DMS 273 treated with DMSO at 0.1 percent for 48 hours (cell line): ENCODE results near the gene KCTD13.
"Not testable (repeated sequence)": the region's sequence is repeated elsewhere in the genome, so short reads cannot be mapped to it uniquely, and the experiment has no call there.

Experiments used
- DNase-seq: peaks from one replicate; lab custom pipeline; 2025; lab: John Stamatoyannopoulos, UW

The KCTD13 gene

DNA sequence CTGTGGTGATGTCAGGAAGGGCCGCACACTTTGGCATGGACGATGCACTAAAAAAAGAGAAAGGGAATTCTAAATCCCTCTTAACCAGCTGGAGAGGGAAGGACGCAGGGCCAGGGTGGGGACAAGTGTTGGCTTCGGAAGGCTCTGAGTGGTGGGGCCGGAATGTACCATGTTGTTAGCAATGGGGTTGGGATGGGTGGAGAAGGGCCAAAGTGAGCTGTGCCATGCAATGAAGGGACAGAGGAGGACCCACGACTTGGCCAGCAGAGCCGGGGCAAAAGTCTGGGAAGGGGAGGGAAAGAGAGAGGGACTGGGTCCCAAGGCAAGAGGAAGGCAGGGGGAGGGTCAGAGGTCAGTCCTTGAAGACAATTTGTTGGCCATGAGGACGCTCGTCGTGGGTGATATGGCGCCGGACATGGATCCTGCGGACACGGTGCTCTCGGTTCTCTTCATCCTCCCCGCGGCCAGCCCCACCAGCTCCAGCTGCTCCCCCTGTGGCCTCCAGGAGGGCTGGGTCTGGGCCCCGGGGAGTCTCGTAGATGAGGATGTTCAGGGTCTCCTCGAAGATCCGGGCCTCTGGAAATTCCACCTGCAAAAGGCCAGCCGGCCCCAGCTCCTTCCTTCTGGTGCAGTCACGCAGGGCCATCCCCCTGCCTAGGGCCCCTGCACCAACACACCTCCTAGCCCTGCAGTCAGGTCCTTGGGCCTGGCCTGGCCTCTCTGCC lies 19.3 kb downstream of the KCTD13 start:
- no peak for DNase-seq

- no peak for DNase-seq
Measured at GRCh38 chr16:29905668-29906067, 20.4 kb downstream of the KCTD13 start.

GRCh38 chr16:29904947-29905346 lies 21.1 kb downstream of the KCTD13 start:
- no peak for DNase-seq

GRCh38 chr16:29903590-29903989 lies 22.4 kb downstream of the KCTD13 start:
- DNase-seq: no peak

GRCh38 chr16:29901607-29901945 lies 24.4 kb downstream of the KCTD13 start:
- no peak for DNase-seq

GRCh38 chr16:29900888-29901606 lies 25.0 kb downstream of the KCTD13 start:
- DNase-seq: no peak

GRCh38 chr16:29900102-29900887 lies 25.7 kb downstream of the KCTD13 start, which contains the start of gene ASPHD1:
ASPHD1 (plus strand) TSS chr16:29900488; CDS start chr16:29900972, 484 bp downstream.
- DNase-seq: no peak

DNA sequence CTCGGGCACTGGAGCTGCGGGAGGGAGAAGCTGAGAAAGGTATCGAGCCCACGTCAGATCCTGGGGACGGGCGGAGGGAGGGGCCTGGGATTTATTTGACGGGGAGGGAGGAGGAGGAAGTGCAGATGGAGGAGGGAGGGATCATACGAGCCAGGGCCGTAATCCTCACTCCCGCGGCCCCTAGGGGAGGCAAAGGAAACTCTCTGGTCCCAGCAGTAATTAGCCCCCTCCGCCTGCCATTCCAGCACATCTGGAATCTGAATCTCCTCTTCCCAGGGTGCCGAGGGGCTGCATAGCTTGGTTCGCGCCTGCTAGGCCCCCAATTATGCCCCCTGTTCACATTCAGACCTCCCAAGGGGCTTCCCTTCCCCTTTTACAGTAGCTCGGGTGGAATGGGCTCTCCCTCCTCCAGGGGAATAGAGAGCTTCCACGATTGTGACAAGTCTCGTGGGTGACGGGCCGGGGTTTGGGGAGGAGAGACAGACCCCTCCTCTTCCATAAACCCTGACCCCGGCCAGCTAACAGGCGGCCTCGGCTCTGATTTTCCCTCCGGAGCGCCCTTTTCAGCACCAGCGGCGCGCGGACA lies 26.4 kb downstream of the KCTD13 start, which contains the start of gene SEZ6L2:
TSS of gene SEZ6L2 (minus strand) at position 35 of the 586 bp plus-strand sequence. CDS start 531 bp downstream, outside the sequence.
- DNase-seq: peak; percentile 93

DNA sequence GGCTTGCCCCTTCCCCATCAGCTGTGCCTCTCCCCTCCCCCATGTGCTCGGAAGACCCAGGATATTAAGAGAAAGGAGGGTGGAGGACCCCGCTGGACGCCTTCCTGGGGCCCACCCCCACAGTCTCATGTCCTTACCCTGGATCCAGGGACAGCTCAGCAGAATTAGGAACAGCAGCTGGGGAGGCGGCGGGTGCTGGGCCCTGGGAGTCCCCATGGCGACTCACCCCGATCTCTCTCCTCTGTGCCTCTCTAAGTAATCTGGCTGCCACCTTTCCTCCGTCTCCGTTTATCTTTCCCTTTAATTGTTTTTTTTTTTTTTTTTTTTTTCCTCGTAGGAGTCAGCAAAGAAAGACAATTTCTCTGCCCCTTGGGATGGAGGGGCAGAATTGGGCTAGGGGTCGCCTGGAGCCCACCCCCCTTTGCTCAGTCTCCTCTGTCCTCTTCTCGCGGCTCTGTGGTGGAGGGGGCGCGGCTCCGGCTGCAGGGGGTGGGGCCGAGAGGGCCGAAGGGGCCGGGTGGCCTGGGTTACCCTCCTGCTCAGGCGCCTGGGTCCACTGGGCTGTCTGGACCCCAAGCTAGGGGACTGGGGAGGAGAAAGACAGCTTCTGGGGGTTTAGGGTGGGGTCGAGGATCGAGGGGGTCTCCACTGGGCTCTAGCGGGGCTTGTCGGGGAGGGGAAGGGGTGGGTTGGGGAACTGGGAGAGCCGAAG lies 27.1 kb downstream of the KCTD13 start:
- no peak for DNase-seq

DNA sequence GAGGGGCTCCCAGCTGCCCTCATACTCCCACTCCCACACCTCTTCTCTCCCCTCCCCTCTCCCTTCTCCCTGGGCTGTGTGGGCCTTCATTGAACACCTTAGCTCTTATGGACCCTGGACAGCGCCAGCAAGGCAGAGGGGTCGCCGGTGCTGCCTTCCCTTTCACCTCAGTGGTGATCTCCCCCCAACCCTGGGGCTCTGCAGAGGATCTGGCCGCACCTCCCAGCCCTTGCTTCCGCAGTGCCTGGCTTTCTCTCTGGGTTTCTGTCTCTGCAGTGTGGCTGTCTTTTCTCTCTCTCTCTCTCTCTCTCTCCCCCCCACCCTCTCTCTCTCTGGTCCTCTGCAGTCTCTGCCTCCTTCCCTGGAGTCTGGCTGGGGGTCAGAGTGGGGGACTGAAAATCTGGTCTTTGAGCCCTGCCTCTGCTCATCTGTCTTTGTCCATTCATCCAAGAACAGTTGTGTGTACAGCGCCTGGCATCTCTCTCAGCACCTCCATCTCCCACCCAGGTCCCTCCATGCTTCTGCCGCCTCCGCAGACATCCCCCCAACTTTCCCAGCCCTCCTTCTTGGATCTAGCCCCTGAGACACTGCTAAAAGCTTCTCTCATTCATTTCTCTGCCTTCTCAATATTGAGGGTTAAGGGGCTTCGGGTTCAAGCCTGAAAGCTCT lies 27.8 kb downstream of the KCTD13 start:
- DNase-seq: no peak

- no peak for DNase-seq
Measured at GRCh38 chr16:29897333-29897732, 28.7 kb downstream of the KCTD13 start.

DNA sequence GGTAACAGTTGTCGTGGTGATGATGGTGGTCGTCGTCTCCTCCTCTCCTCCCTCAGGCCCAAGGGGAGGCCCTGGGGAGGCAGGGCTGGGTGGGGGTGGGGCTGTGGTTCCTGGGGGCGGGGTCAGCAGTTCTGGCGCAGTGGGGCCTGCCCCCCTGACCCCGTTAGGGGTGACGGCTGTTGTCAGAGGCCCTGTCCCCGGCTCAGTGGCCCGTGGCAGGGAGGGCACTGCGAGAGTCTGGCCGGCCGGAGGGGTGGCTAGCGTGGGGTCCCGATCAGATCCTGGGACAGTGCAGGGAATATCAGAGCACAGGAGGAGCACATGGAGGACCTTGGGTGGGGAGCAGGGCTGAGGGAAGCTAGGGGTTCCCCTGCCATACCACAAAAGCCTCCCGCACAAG lies 29.2 kb downstream of the KCTD13 start:
- DNase-seq: no peak

DNA sequence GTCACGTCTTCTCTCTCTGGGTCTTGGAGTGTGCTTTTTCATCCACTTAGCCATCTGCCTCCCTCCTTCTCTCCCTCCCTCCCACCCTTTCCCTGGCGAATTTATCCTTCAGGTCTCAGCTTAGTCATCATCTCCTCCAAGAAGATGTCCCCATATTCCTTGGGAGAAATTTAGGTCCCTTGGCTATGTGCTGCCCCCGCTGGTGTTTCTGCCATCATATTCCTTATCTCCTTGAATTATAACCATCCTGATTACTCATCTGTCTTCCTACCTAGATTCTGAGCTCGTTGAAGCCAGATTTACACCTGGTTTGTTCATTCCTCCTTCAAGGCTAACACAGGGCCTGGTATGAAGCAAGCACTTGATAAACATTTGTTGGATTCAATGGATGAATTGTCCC lies 31.7 kb downstream of the KCTD13 start:
- no peak for DNase-seq

DNA sequence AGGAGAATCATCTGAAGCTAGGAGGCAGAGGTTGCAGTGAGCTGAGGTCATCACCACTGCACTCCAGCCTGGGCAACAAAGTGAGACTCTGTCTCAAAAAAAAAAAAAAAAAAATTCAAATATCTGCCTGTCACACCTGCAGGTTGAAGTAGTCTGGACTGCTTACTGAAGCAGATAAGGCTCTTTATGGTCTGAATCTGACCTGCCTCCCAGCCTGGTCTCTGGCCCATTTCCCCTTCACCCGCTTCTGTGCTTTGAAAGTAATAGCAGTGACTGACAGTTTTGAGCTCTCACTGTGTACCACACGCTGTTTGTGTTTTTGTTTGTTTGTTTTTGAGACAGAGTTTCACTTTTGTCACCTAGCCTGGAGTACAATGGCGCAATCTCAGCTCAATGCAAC lies 32.5 kb downstream of the KCTD13 start:
- DNase-seq: no peak

DNA sequence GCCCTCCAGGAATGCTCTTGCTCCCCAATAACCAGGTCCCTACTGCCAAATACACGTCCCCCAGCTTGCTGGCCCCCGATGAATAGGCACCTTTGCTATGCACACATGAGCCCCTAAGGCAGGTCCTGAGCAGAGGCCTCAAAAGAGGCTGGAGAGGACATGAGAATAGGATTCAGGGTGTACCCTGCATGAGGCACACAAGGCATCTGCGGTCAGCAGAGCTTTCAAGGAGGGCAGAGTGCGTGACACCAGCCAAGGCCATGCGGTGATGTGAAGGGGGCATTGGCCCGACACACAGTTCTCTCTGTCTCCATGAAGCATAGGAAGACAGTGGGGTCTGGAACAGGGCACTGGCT lies 33.6 kb downstream of the KCTD13 start:
- DNase-seq: no peak

GRCh38 chr16:29891525-29892457 lies 34.2 kb downstream of the KCTD13 start:
- no peak for DNase-seq

GRCh38 chr16:29889372-29889771 lies 36.7 kb downstream of the KCTD13 start:
- DNase-seq: not testable (repeated sequence)

GRCh38 chr16:29883987-29884386 lies 42.0 kb downstream of the KCTD13 start:
- DNase-seq: no peak

DNA sequence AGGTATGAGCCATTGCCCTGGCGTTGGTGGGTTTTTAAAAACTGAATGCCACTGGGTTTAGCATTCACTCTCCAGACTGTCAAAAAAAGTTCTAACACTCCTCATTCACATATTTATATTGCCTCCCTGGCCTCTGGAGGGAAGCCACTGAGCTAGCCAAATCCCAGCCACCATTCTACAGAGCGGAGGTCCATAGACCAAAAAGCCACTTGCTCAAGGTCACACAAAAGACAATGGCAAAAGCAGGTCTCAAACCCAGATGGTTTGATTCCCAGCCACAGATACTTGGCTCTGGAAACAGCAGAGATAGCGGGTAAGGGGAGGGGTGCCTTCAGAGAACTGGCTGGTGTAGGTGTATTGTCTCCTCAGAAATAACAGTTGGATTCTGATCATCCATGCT lies 45.0 kb downstream of the KCTD13 start:
- DNase-seq: no peak

GRCh38 chr16:29878172-29878571 lies 47.9 kb downstream of the KCTD13 start:
- DNase-seq: no peak
